Liver (tissue), 9 donors: ENCODE results near the gene RYR3. TPM values are rescaled to one million over a fixed set of nuclear protein-coding genes. Genes with fewer than 3 reads are reported as not detected.

ENCODE experiments used
- DNase-seq: peaks from one replicate; pipeline ENCODE4 v3.0.0-alpha.2; 2017; ENCODE audit warnings: low spot score
- H3K27ac ChIP-seq, 2 donors: one replicate each; pipeline ENCODE4 v1.7.0; 2013; ENCODE audit warnings: inconsistent platforms in 2 of 2, low read length in 2 of 2, control low read depth in 1 of 2, low read depth in 1 of 2, mild to moderate bottlenecking in 1 of 2
- H3K27me3 ChIP-seq, 4 donors: one replicate each; pipeline versions ENCODE4 v1.6.1 to v1.7.0; 2013; ENCODE audit warnings: low read length in 3 of 4, inconsistent platforms in 1 of 4, mild to moderate bottlenecking in 1 of 4, moderate library complexity in 1 of 4; ENCODE audit not compliant: control insufficient read depth in 4 of 4, insufficient read depth in 4 of 4
- H3K36me3 ChIP-seq, 4 donors: one replicate each; pipeline versions ENCODE4 v1.6.1 to v1.7.0; 2013; ENCODE audit warnings: low read length in 3 of 4, mild to moderate bottlenecking in 3 of 4, low read depth in 1 of 4, moderate library complexity in 1 of 4; ENCODE audit not compliant: control insufficient read depth in 4 of 4, insufficient read depth in 3 of 4
- H3K4me1 ChIP-seq, 4 donors: one replicate each; pipeline versions ENCODE4 v1.6.1 to v1.7.0; 2013; ENCODE audit warnings: low read length in 3 of 4, mild to moderate bottlenecking in 3 of 4, moderate library complexity in 1 of 4; ENCODE audit not compliant: control insufficient read depth in 4 of 4, insufficient read depth in 4 of 4
- H3K4me3 ChIP-seq, 3 donors: one replicate each; pipeline versions ENCODE4 v1.6.1 to v1.7.0; 2013; ENCODE audit warnings: low read length in 3 of 3, control low read depth in 1 of 3, low read depth in 1 of 3, mild to moderate bottlenecking in 1 of 3
- H3K9ac ChIP-seq, 2 donors: one replicate each; pipeline ENCODE4 v1.7.0; 2013; ENCODE audit warnings: low read length in 2 of 2, mild to moderate bottlenecking in 2 of 2, moderate library complexity in 2 of 2, control low read depth in 1 of 2, low read depth in 1 of 2
- H3K9me3 ChIP-seq, 4 donors: one replicate each; pipeline versions ENCODE4 v1.6.1 to v1.7.0; 2013; ENCODE audit warnings: low read length in 3 of 4; ENCODE audit not compliant: control insufficient read depth in 4 of 4
- CTCF ChIP-seq: fragments of 150-350 bp; IDR thresholded peaks from 2 replicates; pipeline ENCODE4 v1.5.1; 2017; ENCODE audit warnings: improper control_type of control experiment, low read depth, low read length; ENCODE audit not compliant: missing input control
- EGR1 ChIP-seq, 2 donors: IDR thresholded peaks; 2 replicates each; pipeline ENCODE4 v1.6.1; 2016 to 2018; ENCODE audit warnings: antibody characterized with exemption in 2 of 2, low read depth in 2 of 2
- FOXA1 ChIP-seq: IDR thresholded peaks from 2 replicates; pipeline ENCODE4 v1.6.1; 2016; ENCODE audit warnings: antibody characterized with exemption
- FOXA2 ChIP-seq: IDR thresholded peaks from 2 replicates; pipeline ENCODE4 v1.6.1; 2016; ENCODE audit warnings: antibody characterized with exemption
- GABPA ChIP-seq, 2 donors: IDR thresholded peaks in 1 of 2; conservative IDR thresholded peaks in 1 of 2; 2 replicates each; pipeline ENCODE4 v1.6.1; 2016; ENCODE audit warnings: antibody characterized with exemption in 2 of 2, mild to moderate bottlenecking in 1 of 2, moderate library complexity in 1 of 2
- HNF4G ChIP-seq: IDR thresholded peaks from 2 replicates; pipeline ENCODE4 v1.6.1; 2016; ENCODE audit warnings: antibody characterized with exemption
- JUND ChIP-seq, 2 donors: IDR thresholded peaks; 2 replicates each; pipeline ENCODE4 v1.6.1; 2016; ENCODE audit warnings: antibody characterized with exemption in 2 of 2
- MAX ChIP-seq: IDR thresholded peaks from 2 replicates; pipeline ENCODE4 v1.6.1; 2016; ENCODE audit warnings: antibody characterized with exemption
- NR2F2 ChIP-seq: IDR thresholded peaks from 2 replicates; pipeline ENCODE4 v1.6.1; 2016; ENCODE audit warnings: antibody characterized with exemption
- RAD21 ChIP-seq, 2 donors: IDR thresholded peaks; 2 replicates each; pipeline ENCODE4 v1.6.1; 2016; ENCODE audit warnings: antibody characterized with exemption in 2 of 2, mild to moderate bottlenecking in 2 of 2
- RXRA ChIP-seq, 2 donors: IDR thresholded peaks; 2 replicates each; pipeline ENCODE4 v1.6.1; 2017 to 2018; ENCODE audit warnings: antibody characterized with exemption in 2 of 2, mild to moderate bottlenecking in 1 of 2
- SP1 ChIP-seq: IDR thresholded peaks from 2 replicates; pipeline ENCODE4 v1.6.1; 2018; ENCODE audit warnings: antibody characterized with exemption, mild to moderate bottlenecking
- TAF1 ChIP-seq: conservative IDR thresholded peaks from 2 replicates; pipeline ENCODE4 v1.6.1; 2016; ENCODE audit warnings: antibody characterized with exemption, mild to moderate bottlenecking
- ZBTB33 ChIP-seq: IDR thresholded peaks from 2 replicates; pipeline ENCODE4 v1.6.1; 2016; ENCODE audit warnings: antibody characterized with exemption
- WGBS: extraction: QIAGEN DNeasy Blood & Tissue Kit; methylation state at CpG from one replicate; pipeline ENCODE4 v1.1.7; 2013; 5-methylcytosine and 5-hydroxymethylcytosine counted together
- polyA plus RNA-seq, 2 donors: library from polyadenylated mRNA; stranded (reverse) in 1 of 2; unstranded in 1 of 2; fragments of 200-250 nt in 1 of 2; fragments of >200 nt in 1 of 2; fragmentation: Nextera tagmentation in 1 of 2; extraction: Ambion mirVana in 1 of 2; gene quantifications; one replicate each; pipeline versions ENCODE4 v1.2.1 to v1.2.3, GENCODE V29; 2013 to 2015
- total RNA-seq, 2 donors: library from RNA; depleted of rRNA; stranded (reverse); fragments of >200 nt; gene quantifications; one replicate each; pipeline ENCODE4 v1.2.3, GENCODE V29; 2014
- TF ChIP-seq, protein P1 (sequence below): IDR thresholded peaks from 2 replicates; pipeline ENCODE4 v1.6.1; 2016; ENCODE audit warnings: antibody characterized with exemption
- TF ChIP-seq, protein P2 (sequence below): IDR thresholded peaks from 2 replicates; pipeline ENCODE4 v1.6.1; 2016; ENCODE audit warnings: antibody characterized with exemption, mild to moderate bottlenecking
- donor health status: healthy.
- donor health status: healthy.
- donor health status: healthy.
- donor health status: healthy.
- donor health status: healthy.

Gene RYR3
- total and polyA plus RNA-seq, 4 donors: 0.01 to 1.1 (median 0.22) TPM

- Histone ChIP-seq H3K27me3 (peaks cover 0 to 3% (median 0%) of the 10 kb centered on the region in 4 donors), H3K4me3 (no peak overlapping the region), H3K27ac (no peak overlapping the region), H3K9me3 (no peaks in the 10 kb centered on the region), H3K4me1 (no peaks in the 10 kb centered on the region), H3K9ac (no peak overlapping the region), H3K36me3 (no peaks in the 10 kb centered on the region)
- no peak for DNase-seq
- 66% methylated on average over 2 of the region's 2 CpGs for WGBS
- TF ChIP-seq, protein P1, sequence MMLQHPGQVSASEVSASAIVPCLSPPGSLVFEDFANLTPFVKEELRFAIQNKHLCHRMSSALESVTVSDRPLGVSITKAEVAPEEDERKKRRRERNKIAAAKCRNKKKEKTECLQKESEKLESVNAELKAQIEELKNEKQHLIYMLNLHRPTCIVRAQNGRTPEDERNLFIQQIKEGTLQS: no peak
- TF ChIP-seq ZBTB33: no peak
- TF ChIP-seq SP1: no peak
- TF ChIP-seq, protein P2, sequence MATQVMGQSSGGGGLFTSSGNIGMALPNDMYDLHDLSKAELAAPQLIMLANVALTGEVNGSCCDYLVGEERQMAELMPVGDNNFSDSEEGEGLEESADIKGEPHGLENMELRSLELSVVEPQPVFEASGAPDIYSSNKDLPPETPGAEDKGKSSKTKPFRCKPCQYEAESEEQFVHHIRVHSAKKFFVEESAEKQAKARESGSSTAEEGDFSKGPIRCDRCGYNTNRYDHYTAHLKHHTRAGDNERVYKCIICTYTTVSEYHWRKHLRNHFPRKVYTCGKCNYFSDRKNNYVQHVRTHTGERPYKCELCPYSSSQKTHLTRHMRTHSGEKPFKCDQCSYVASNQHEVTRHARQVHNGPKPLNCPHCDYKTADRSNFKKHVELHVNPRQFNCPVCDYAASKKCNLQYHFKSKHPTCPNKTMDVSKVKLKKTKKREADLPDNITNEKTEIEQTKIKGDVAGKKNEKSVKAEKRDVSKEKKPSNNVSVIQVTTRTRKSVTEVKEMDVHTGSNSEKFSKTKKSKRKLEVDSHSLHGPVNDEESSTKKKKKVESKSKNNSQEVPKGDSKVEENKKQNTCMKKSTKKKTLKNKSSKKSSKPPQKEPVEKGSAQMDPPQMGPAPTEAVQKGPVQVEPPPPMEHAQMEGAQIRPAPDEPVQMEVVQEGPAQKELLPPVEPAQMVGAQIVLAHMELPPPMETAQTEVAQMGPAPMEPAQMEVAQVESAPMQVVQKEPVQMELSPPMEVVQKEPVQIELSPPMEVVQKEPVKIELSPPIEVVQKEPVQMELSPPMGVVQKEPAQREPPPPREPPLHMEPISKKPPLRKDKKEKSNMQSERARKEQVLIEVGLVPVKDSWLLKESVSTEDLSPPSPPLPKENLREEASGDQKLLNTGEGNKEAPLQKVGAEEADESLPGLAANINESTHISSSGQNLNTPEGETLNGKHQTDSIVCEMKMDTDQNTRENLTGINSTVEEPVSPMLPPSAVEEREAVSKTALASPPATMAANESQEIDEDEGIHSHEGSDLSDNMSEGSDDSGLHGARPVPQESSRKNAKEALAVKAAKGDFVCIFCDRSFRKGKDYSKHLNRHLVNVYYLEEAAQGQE: no peak
- TF ChIP-seq MAX: no peak
- no peak for TF ChIP-seq RXRA (IDR thresholded peaks at IDR 0.05)
- TF ChIP-seq CTCF: no peak
- no peak for TF ChIP-seq FOXA2
- no peak for TF ChIP-seq RAD21 (IDR thresholded peaks at IDR 0.05)
- no peak for TF ChIP-seq JUND (IDR thresholded peaks at IDR 0.05)
- TF ChIP-seq HNF4G: no peak
- no peak for TF ChIP-seq FOXA1
- no peak for TF ChIP-seq GABPA (IDR thresholded peaks at IDR 0.05 in 1 of 2, conservative IDR thresholded peaks at IDR 0.05 in 1 of 2)
- no peak for TF ChIP-seq NR2F2
- TF ChIP-seq TAF1: no peak
- TF ChIP-seq EGR1 (IDR thresholded peaks at IDR 0.05; ENCODE audit: low read depth in 2 of 2): no peak
These were observed 491.2 kb downstream of the RYR3 start for GRCh38 chr15:33801954-33802353.

- WGBS: 66% methylated on average over 5 of the region's 5 CpGs
- Histone ChIP-seq H3K27ac (no peak overlapping the region), H3K9me3 (peaks cover 0 to 4% (median under 1%) of the 10 kb centered on the region in 4 donors), H3K36me3 (no peaks in the 10 kb centered on the region), H3K9ac (no peak overlapping the region), H3K4me3 (no peak overlapping the region), H3K4me1 (no peaks in the 10 kb centered on the region), H3K27me3 (peaks cover 0 to 3% (median 0%) of the 10 kb centered on the region in 4 donors)
- peak; percentile 47 for DNase-seq
- TF ChIP-seq, protein P1: no peak
- TF ChIP-seq CTCF (no peak), EGR1 (IDR thresholded peaks at IDR 0.05; ENCODE audit: low read depth in 2 of 2) (no peak), FOXA1 (no peak), SP1 (no peak), MAX (no peak), HNF4G (no peak), ZBTB33 (no peak), JUND (IDR thresholded peaks at IDR 0.05) (no peak)
These were observed 496.9 kb downstream of the RYR3 start for GRCh38 chr15:33807665-33808064.
